Progenitor cell of endocrine pancreas (in vitro differentiated cells): ENCODE data around the gene SH3TC2. TPM values are rescaled to one million over a fixed set of nuclear protein-coding genes. Genes with fewer than 3 reads are reported as not detected.

Experiments used
- DNase-seq: peaks from one replicate; pipeline ENCODE4 v3.0.0; 2021; ENCODE audit warnings: low spot score; ENCODE audit not compliant: unreplicated experiment
- H3K27ac Mint-ChIP-seq: 2 replicates; pipeline ENCODE4 v1.8.0; 2021; ENCODE audit warnings: mild to moderate bottlenecking, moderate library complexity, mixed read lengths
- H3K27me3 Mint-ChIP-seq: 2 replicates; pipeline ENCODE4 v1.8.0; 2021; ENCODE audit warnings: mixed read lengths
- H3K36me3 Mint-ChIP-seq: 2 replicates; pipeline ENCODE4 v1.8.0; 2022; ENCODE audit warnings: mixed read lengths; ENCODE audit not compliant: insufficient read depth
- H3K4me1 Mint-ChIP-seq: 2 replicates; pipeline ENCODE4 v1.8.0; 2021; ENCODE audit warnings: low read depth, mixed read lengths
- H3K4me3 Mint-ChIP-seq: 2 replicates; pipeline ENCODE4 v1.8.0; 2021; ENCODE audit warnings: low read depth, mild to moderate bottlenecking, moderate library complexity, mixed read lengths
- H3K9me3 Mint-ChIP-seq: 2 replicates; pipeline ENCODE4 v1.8.0; 2021; ENCODE audit warnings: low read depth, mixed read lengths
- total RNA-seq: library from RNA; stranded (reverse); gene quantifications from 2 replicates; pipeline ENCODE4 v1.2.1, GENCODE V29; 2021
- TF ChIP-seq, protein P1 (sequence below): fragments of 200-600 bp; sonication (generic); IDR thresholded peaks from one replicate; pipeline ENCODE4 v1.5.0; 2021; ENCODE audit warnings: antibody characterized with exemption, mild to moderate bottlenecking; ENCODE audit not compliant: unreplicated experiment

Gene SH3TC2
- total RNA-seq, 1 donor from 2014 or later: 2.1 TPM

GRCh38 chr5:148995791-148996190, 67.1 kb downstream of the SH3TC2 start:
- no peak for DNase-seq

DNA sequence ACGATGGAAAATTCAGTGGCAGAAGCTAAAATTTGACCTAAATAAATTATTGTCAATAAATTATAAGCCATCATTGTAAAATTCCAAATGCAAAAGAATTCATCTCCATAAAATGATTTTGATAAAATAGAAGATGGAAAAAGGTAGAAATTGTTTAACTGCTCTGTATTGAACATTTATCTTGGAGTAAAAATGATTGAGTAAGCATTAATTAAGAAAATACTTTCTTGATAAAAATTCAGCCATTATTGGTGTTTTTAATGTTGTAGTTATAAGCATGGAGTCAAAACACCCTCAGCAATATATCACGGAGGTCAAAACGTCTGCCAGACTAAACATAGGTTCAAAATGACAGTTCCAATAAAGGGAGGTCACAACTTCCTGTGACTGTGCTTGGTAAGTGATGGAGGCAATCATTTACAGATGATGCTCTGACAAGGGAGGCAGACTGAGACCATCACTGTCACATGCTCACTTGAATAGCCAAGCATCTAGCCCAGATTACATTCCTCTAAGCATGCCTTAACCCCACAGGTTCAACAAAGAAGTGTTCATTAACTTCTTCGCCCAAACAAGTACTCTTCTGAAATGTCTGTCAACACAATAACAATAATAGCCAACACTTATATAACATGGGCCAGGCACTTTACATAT, 69.5 kb downstream of the SH3TC2 start:
- H3K4me1 Mint-ChIP-seq: no peaks in the 10 kb centered on the region
- TF ChIP-seq, protein P1, sequence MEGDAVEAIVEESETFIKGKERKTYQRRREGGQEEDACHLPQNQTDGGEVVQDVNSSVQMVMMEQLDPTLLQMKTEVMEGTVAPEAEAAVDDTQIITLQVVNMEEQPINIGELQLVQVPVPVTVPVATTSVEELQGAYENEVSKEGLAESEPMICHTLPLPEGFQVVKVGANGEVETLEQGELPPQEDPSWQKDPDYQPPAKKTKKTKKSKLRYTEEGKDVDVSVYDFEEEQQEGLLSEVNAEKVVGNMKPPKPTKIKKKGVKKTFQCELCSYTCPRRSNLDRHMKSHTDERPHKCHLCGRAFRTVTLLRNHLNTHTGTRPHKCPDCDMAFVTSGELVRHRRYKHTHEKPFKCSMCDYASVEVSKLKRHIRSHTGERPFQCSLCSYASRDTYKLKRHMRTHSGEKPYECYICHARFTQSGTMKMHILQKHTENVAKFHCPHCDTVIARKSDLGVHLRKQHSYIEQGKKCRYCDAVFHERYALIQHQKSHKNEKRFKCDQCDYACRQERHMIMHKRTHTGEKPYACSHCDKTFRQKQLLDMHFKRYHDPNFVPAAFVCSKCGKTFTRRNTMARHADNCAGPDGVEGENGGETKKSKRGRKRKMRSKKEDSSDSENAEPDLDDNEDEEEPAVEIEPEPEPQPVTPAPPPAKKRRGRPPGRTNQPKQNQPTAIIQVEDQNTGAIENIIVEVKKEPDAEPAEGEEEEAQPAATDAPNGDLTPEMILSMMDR: no peak
- H3K9me3 Mint-ChIP-seq: no peaks in the 10 kb centered on the region
- no peaks in the 10 kb centered on the region for H3K36me3 Mint-ChIP-seq
- H3K27ac Mint-ChIP-seq: no peak overlapping the region
- H3K27me3 Mint-ChIP-seq: peaks cover 16% of the 10 kb centered on the region
- no peak for DNase-seq
- H3K4me3 Mint-ChIP-seq: no peak overlapping the region

More at GRCh38 chr5:148995791-148996190, 67.1 kb downstream of the SH3TC2 start:
- Mint-ChIP-seq H3K27me3 (peaks cover 13% of the 10 kb centered on the region), H3K36me3 (no peaks in the 10 kb centered on the region), H3K27ac (no peak overlapping the region), H3K9me3 (no peaks in the 10 kb centered on the region), H3K4me1 (peaks cover 6% of the 10 kb centered on the region), H3K4me3 (no peak overlapping the region)
- TF ChIP-seq, protein P1: no peak

- DNase-seq: no peak
- TF ChIP-seq, protein P1: no peak
- H3K4me3 Mint-ChIP-seq: no peak overlapping the region
- H3K4me1 Mint-ChIP-seq: peaks cover 2% of the 10 kb centered on the region
- no peaks in the 10 kb centered on the region for H3K9me3 Mint-ChIP-seq
- H3K27ac Mint-ChIP-seq: no peak overlapping the region
- no peaks in the 10 kb centered on the region for H3K36me3 Mint-ChIP-seq
- peaks cover 14% of the 10 kb centered on the region for H3K27me3 Mint-ChIP-seq
Measured at GRCh38 chr5:148992265-148992664, 70.6 kb downstream of the SH3TC2 start.

- Mint-ChIP-seq H3K4me1 (peaks cover 3% of the 10 kb centered on the region), H3K27me3 (peaks cover 8% of the 10 kb centered on the region), H3K9me3 (no peaks in the 10 kb centered on the region), H3K36me3 (no peaks in the 10 kb centered on the region), H3K27ac (no peak overlapping the region), H3K4me3 (no peak overlapping the region)
- TF ChIP-seq, protein P1: no peak
- no peak for DNase-seq
Measured at GRCh38 chr5:148991566-148991965, 71.3 kb downstream of the SH3TC2 start.

DNA sequence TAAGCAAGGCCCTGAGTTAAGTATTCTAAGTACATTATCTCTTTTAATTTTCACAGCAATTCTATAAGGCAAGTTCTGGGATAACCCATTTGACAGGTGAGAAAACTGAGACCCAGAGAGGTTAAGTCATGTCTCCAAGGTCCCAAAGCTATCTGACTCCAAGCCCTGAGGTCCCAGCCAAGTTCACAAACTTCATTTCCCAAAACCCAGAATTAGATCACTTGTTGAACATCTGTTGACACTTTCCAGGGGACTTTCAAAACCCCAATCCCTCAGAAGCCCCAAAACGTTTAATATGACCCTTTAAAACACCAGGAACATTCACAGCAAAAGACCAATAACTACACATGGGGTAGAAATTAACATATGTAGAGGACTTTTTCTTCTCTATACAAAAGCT, 72.0 kb downstream of the SH3TC2 start:
- no peak overlapping the region for H3K27ac Mint-ChIP-seq
- DNase-seq: no peak
- H3K9me3 Mint-ChIP-seq: no peaks in the 10 kb centered on the region
- H3K4me3 Mint-ChIP-seq: no peak overlapping the region
- H3K36me3 Mint-ChIP-seq: no peaks in the 10 kb centered on the region
- peaks cover 5% of the 10 kb centered on the region for H3K27me3 Mint-ChIP-seq
- H3K4me1 Mint-ChIP-seq: peaks cover 3% of the 10 kb centered on the region
- TF ChIP-seq, protein P1: no peak
